Measurements from ENCODE around the gene BGN.

- TF ChIP-seq, protein P1, sequence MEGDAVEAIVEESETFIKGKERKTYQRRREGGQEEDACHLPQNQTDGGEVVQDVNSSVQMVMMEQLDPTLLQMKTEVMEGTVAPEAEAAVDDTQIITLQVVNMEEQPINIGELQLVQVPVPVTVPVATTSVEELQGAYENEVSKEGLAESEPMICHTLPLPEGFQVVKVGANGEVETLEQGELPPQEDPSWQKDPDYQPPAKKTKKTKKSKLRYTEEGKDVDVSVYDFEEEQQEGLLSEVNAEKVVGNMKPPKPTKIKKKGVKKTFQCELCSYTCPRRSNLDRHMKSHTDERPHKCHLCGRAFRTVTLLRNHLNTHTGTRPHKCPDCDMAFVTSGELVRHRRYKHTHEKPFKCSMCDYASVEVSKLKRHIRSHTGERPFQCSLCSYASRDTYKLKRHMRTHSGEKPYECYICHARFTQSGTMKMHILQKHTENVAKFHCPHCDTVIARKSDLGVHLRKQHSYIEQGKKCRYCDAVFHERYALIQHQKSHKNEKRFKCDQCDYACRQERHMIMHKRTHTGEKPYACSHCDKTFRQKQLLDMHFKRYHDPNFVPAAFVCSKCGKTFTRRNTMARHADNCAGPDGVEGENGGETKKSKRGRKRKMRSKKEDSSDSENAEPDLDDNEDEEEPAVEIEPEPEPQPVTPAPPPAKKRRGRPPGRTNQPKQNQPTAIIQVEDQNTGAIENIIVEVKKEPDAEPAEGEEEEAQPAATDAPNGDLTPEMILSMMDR (conservative IDR thresholded peaks at IDR 0.05): no peak
- no peak for TF ChIP-seq ZFX (IDR thresholded peaks at IDR 0.05)
Measured at GRCh38 chrX:153481043-153481442, 13.7 kb upstream of the BGN start.
